Colonic mucosa (tissue), 4 donors: ENCODE measurements around the gene KCNV2. TPM values are rescaled to one million over a fixed set of nuclear protein-coding genes. Genes with fewer than 3 reads are reported as not detected.

Experiments used
- DNase-seq: peaks from one replicate; pipeline ENCODE4 v3.0.0-alpha.2; 2020
- H3K27ac ChIP-seq: fragments of 200-600 bp; one replicate; pipeline ENCODE4 v1.8.0; 2021
- H3K27me3 ChIP-seq: fragments of 200-600 bp; one replicate; pipeline ENCODE4 v1.8.0; 2021
- H3K36me3 ChIP-seq: fragments of 200-600 bp; one replicate; pipeline ENCODE4 v1.8.0; 2021
- H3K4me1 ChIP-seq: fragments of 200-600 bp; one replicate; pipeline ENCODE4 v1.8.0; 2021; ENCODE audit warnings: mild to moderate bottlenecking
- H3K4me3 ChIP-seq: fragments of 200-600 bp; one replicate; pipeline ENCODE4 v1.8.0; 2021
- H3K9ac ChIP-seq, 2 donors: one replicate each; pipeline ENCODE4 v1.7.0; 2013; ENCODE audit warnings: control low read depth in 2 of 2, low read depth in 2 of 2, low read length in 2 of 2
- H3K9me3 ChIP-seq: fragments of 200-600 bp; one replicate; pipeline ENCODE4 v1.8.0; 2021
- intact Hi-C: fragments of 100-400 bp; cut with DNase I; formaldehyde crosslinking; loops from one replicate; pipeline ENCODE4 v1.14.1; 2022
- total RNA-seq, 2 donors: library from RNA; stranded (reverse); fragmentation: NEBNext Ultra II Directional in 1 of 2; extraction: Animal tissue kit (Norgen Biotek cat#: 25700) in 1 of 2; gene quantifications; one replicate each; pipeline ENCODE4 v1.2.1, GENCODE V29; 2021
- TF ChIP-seq, protein P1 (sequence below): fragments of 200-600 bp; IDR thresholded peaks from one replicate; pipeline ENCODE4 v1.8.0; 2022; ENCODE audit warnings: antibody characterized with exemption, mild to moderate bottlenecking
- donor health status: healthy.
- donor health status: DM: no; HTN: no; CAD: no.
- donor health status: DM: no; HTN: no; CAD: no.

KCNV2 gene
- total RNA-seq, 2 donors from 2014 or later, result not detected

GRCh38 chr9:2758162-2758897 is 41.0 kb downstream of the KCNV2 start:
- no peak overlapping the region for H3K27ac ChIP-seq
- no peak overlapping the region for H3K9ac ChIP-seq
- H3K36me3 ChIP-seq, result no peaks in the 10 kb centered on the region
- no peak overlapping the region for H3K4me3 ChIP-seq
- H3K27me3 ChIP-seq, result no peaks in the 10 kb centered on the region
- intact Hi-C loops, result no loop called here
- no peak for DNase-seq
- TF ChIP-seq, protein P1, sequence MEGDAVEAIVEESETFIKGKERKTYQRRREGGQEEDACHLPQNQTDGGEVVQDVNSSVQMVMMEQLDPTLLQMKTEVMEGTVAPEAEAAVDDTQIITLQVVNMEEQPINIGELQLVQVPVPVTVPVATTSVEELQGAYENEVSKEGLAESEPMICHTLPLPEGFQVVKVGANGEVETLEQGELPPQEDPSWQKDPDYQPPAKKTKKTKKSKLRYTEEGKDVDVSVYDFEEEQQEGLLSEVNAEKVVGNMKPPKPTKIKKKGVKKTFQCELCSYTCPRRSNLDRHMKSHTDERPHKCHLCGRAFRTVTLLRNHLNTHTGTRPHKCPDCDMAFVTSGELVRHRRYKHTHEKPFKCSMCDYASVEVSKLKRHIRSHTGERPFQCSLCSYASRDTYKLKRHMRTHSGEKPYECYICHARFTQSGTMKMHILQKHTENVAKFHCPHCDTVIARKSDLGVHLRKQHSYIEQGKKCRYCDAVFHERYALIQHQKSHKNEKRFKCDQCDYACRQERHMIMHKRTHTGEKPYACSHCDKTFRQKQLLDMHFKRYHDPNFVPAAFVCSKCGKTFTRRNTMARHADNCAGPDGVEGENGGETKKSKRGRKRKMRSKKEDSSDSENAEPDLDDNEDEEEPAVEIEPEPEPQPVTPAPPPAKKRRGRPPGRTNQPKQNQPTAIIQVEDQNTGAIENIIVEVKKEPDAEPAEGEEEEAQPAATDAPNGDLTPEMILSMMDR, result no peak
- H3K4me1 ChIP-seq, result no peaks in the 10 kb centered on the region
- no peaks in the 10 kb centered on the region for H3K9me3 ChIP-seq

GRCh38 chr9:2758898-2759510 is 41.7 kb downstream of the KCNV2 start:
- Histone ChIP-seq H3K4me1 (no peaks in the 10 kb centered on the region), H3K4me3 (no peak overlapping the region), H3K36me3 (no peaks in the 10 kb centered on the region), H3K9me3 (no peaks in the 10 kb centered on the region), H3K9ac (no peak overlapping the region), H3K27ac (no peak overlapping the region), H3K27me3 (no peaks in the 10 kb centered on the region)
- TF ChIP-seq, protein P1, result no peak
- DNase-seq, result no peak
- intact Hi-C loops, result no loop called here

DNA sequence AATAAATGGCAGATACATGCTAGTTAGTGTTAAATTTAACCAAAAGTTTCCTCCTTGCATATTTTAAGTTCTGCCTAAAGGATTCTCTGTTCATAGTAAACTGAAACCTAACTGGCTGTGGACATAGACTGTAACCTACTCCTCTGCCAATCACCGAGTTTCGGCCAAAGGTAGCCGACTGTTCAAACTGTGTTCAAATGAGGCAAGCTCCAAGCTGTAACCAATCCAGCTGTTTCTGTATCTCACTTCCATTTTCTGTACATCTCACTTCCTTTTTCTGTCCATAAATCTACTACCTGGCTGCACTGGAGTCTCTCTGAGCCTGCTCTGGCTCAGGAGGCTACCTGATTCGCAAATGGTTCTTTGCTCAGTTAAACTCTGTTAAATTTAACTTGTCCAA is 44.1 kb downstream of the KCNV2 start:
- TF ChIP-seq, protein P1, result no peak
- Histone ChIP-seq H3K9me3 (no peaks in the 10 kb centered on the region), H3K27ac (no peak overlapping the region), H3K36me3 (no peaks in the 10 kb centered on the region), H3K4me3 (no peak overlapping the region), H3K4me1 (no peaks in the 10 kb centered on the region), H3K9ac (no peak overlapping the region), H3K27me3 (no peaks in the 10 kb centered on the region)
- no peak for DNase-seq
- intact Hi-C loops, result no loop called here

DNA sequence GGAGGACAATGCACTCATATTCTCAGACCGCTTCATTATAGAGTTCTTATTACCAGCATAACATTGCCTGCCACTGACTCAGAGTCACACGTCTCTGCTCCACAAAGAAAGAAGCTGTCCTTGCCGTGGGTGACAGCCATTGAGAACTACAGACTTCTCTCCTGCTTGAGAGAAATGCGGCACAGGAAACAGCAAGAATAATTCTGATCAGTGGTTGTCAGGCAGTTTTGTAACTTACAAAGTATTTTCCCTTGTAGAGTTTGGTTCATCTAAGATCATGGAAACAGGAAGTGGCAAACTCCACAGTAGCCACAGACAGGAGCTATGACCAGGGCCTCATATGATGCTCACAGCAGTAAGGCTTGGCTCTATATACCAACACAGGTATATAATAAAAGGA is 47.0 kb downstream of the KCNV2 start:
- Histone ChIP-seq H3K9ac (no peak overlapping the region), H3K4me1 (no peaks in the 10 kb centered on the region), H3K36me3 (no peaks in the 10 kb centered on the region), H3K9me3 (no peaks in the 10 kb centered on the region), H3K27ac (no peak overlapping the region), H3K4me3 (no peak overlapping the region), H3K27me3 (no peaks in the 10 kb centered on the region)
- no peak for DNase-seq
- TF ChIP-seq, protein P1, result no peak
- intact Hi-C loops, result no loop called here

- TF ChIP-seq, protein P1, result no peak
- Histone ChIP-seq H3K9ac (no peak overlapping the region), H3K36me3 (no peaks in the 10 kb centered on the region), H3K27me3 (no peaks in the 10 kb centered on the region), H3K27ac (no peak overlapping the region), H3K9me3 (no peaks in the 10 kb centered on the region), H3K4me3 (no peak overlapping the region), H3K4me1 (no peaks in the 10 kb centered on the region)
- intact Hi-C loops, result no loop called here
- no peak for DNase-seq
Observed at GRCh38 chr9:2765250-2765880, 48.1 kb downstream of the KCNV2 start.
